Osteoblast (primary cell): ENCODE measurements around the gene ACOT9. TPM values are rescaled to one million over a fixed set of nuclear protein-coding genes. Genes with fewer than 3 reads are reported as not detected.
"Not testable (repeated sequence)": the region's sequence is repeated elsewhere in the genome, so short reads cannot be mapped to it uniquely, and the experiment has no call there.

Source experiments
- DNase-seq: peaks from one replicate; pipeline ENCODE4 v3.0.0; 2011; ENCODE audit warnings: low spot score, mixed read lengths; ENCODE audit not compliant: insufficient read length; ENCODE audit errors: missing footprints
- H2AFZ ChIP-seq: 2 replicates; pipeline ENCODE4 v1.6.0; 2011; ENCODE audit warnings: mild to moderate bottlenecking, low read length
- H3K27ac ChIP-seq: 2 replicates; pipeline ENCODE4 v1.5.1; 2011; ENCODE audit warnings: mild to moderate bottlenecking, low read depth, low read length, moderate library complexity
- H3K27me3 ChIP-seq: 2 replicates; pipeline ENCODE4 v1.6.0; 2012; ENCODE audit warnings: mild to moderate bottlenecking, control low read depth, inconsistent platforms, low read length, moderate library complexity; ENCODE audit not compliant: insufficient read depth
- H3K36me3 ChIP-seq: 2 replicates; pipeline ENCODE4 v1.5.1; 2011; ENCODE audit warnings: mild to moderate bottlenecking, low read length, control low read depth, moderate library complexity; ENCODE audit not compliant: insufficient read depth
- H3K4me1 ChIP-seq: 2 replicates; pipeline ENCODE4 v1.5.1; 2011; ENCODE audit warnings: mild to moderate bottlenecking, low read length, control low read depth, moderate library complexity; ENCODE audit not compliant: insufficient read depth
- H3K4me2 ChIP-seq: 2 replicates; pipeline ENCODE4 v1.6.0; 2011; ENCODE audit warnings: mild to moderate bottlenecking, low read length; ENCODE audit not compliant: insufficient read depth
- H3K4me3 ChIP-seq: fragments of 200-600 bp; sonication (generic); 3 replicates; pipeline ENCODE4 v1.5.1; 2012; ENCODE audit warnings: mild to moderate bottlenecking, low read length, inconsistent platforms; ENCODE audit not compliant: insufficient read depth
- H3K79me2 ChIP-seq: 2 replicates; pipeline ENCODE4 v1.6.0; 2012; ENCODE audit warnings: mild to moderate bottlenecking, low read length, control low read depth, inconsistent platforms; ENCODE audit not compliant: insufficient read depth
- H3K9me3 ChIP-seq: 2 replicates; pipeline ENCODE4 v1.5.1; 2011; ENCODE audit warnings: low read depth, low read length, control low read depth
- H4K20me1 ChIP-seq: 2 replicates; pipeline ENCODE4 v1.6.0; 2012; ENCODE audit warnings: mild to moderate bottlenecking, low read length, control low read depth; ENCODE audit not compliant: insufficient read depth
- CTCF ChIP-seq: IDR thresholded peaks from 2 replicates; pipeline ENCODE4 v1.5.1; 2011; ENCODE audit warnings: mild to moderate bottlenecking, low read depth, low read length, moderate library complexity; ENCODE audit errors: extremely low read depth
- total RNA-seq: library from RNA; depleted of rRNA; stranded (reverse); fragments of >200 nt; gene quantifications from 2 replicates; pipeline ENCODE4 v1.2.3, GENCODE V29; 2012

ACOT9 gene
- total RNA-seq, 1 donor: 53.6 TPM

GRCh38 chrX:23692166-23692565 is 50.9 kb downstream of the ACOT9 start:
- DNase-seq: no peak
- H3K27ac ChIP-seq: no peak overlapping the region
- TF ChIP-seq CTCF: no peak

GRCh38 chrX:23676486-23676885 is 66.6 kb downstream of the ACOT9 start:
- H3K27ac ChIP-seq: not testable (repeated sequence)

More at GRCh38 chrX:23692166-23692565, 50.9 kb downstream of the ACOT9 start:
- Histone ChIP-seq H3K9me3 (no peaks in the 10 kb centered on the region), H3K36me3 (no peaks in the 10 kb centered on the region), H3K27me3 (no peaks in the 10 kb centered on the region), H3K4me2 (no peak overlapping the region), H4K20me1 (no peaks in the 10 kb centered on the region), H2AFZ (no peak overlapping the region), H3K79me2 (no peaks in the 10 kb centered on the region), H3K4me1 (no peaks in the 10 kb centered on the region), H3K4me3 (no peak overlapping the region)

GRCh38 chrX:23673108-23673507 is 70.0 kb downstream of the ACOT9 start:
- Histone ChIP-seq H3K4me3 (no peak overlapping the region), H3K27me3 (no peaks in the 10 kb centered on the region), H3K27ac (no peak overlapping the region), H3K4me2 (no peak overlapping the region), H3K79me2 (peaks cover 8% of the 10 kb centered on the region), H3K36me3 (peaks cover 21% of the 10 kb centered on the region), H4K20me1 (no peaks in the 10 kb centered on the region), H2AFZ (no peak overlapping the region), H3K4me1 (no peaks in the 10 kb centered on the region), H3K9me3 (no peaks in the 10 kb centered on the region)
- TF ChIP-seq CTCF: no peak
- no peak for DNase-seq

More at GRCh38 chrX:23676486-23676885, 66.6 kb downstream of the ACOT9 start:
- not testable (repeated sequence) for H3K4me1 ChIP-seq, H3K9me3 ChIP-seq, H4K20me1 ChIP-seq, H3K79me2 ChIP-seq, DNase-seq, H3K4me3 ChIP-seq, H2AFZ ChIP-seq, H3K27me3 ChIP-seq, H3K4me2 ChIP-seq
- peaks cover 16% of the 10 kb centered on the region for H3K36me3 ChIP-seq

GRCh38 chrX:23670528-23670927 is 72.5 kb downstream of the ACOT9 start:
- no peak for TF ChIP-seq CTCF
- Histone ChIP-seq H3K36me3 (peaks cover 15% of the 10 kb centered on the region), H3K4me3 (no peak overlapping the region), H3K27me3 (no peaks in the 10 kb centered on the region), H2AFZ (no peak overlapping the region), H3K27ac (no peak overlapping the region), H3K4me1 (peaks cover 4% of the 10 kb centered on the region), H4K20me1 (no peaks in the 10 kb centered on the region), H3K9me3 (no peaks in the 10 kb centered on the region), H3K79me2 (peaks cover 14% of the 10 kb centered on the region), H3K4me2 (no peak overlapping the region)
- DNase-seq: no peak
